ENCODE data around the gene DQX1. TPM values are rescaled to one million over a fixed set of nuclear protein-coding genes. Genes with fewer than 3 reads are reported as not detected.

The DQX1 gene
- total RNA-seq, 1 donor from 2014 or later = 0.73 TPM

GRCh38 chr2:74551942-74552913 is 26.2 kb upstream of the DQX1 start:
- Mint-ChIP-seq H3K4me1 (peaks cover 39% of the 10 kb centered on the region), H3K27me3 (peaks cover 17% of the 10 kb centered on the region), H3K27ac (peak overlapping the region; percentile 48), H3K36me3 (ENCODE audit: low read depth) (peaks cover 14% of the 10 kb centered on the region), H3K4me3 (peak overlapping the region; percentile 42), H3K9me3 (no peaks in the 10 kb centered on the region)
- CTCF ChIA-PET = interaction anchor here (0.6 kb wide), 1 partner anchor 19 kb away, joined by 3 read pairs; no protein-coding TSS in a partner anchor
- POLR2A ChIA-PET = interaction anchor here (0.6 to 2.3 kb wide), 5 partner anchors 13 to 45 kb away, joined by 3 to 8 read pairs (median 4); partner anchors contain the start of genes AUP1 and HTRA2
- intact Hi-C loops (cut with micrococcal nuclease) = no loop called here
- no peak for TF ChIP-seq CTCF (IDR thresholded peaks at IDR 0.05)
- ATAC-seq (ENCODE audit: low read depth) (no peak), DNase-seq (no peak)

- H3K27ac Mint-ChIP-seq = no peak overlapping the region
- ChIA-PET CTCF (interaction anchor here (0.6 kb wide), 1 partner anchor 20 kb away, joined by 3 read pairs; no protein-coding TSS in a partner anchor), POLR2A (interaction anchor here (0.6 to 1.5 kb wide), 3 partner anchors 22 to 46 kb away, joined by 3 to 4 read pairs (median 3); partner anchors contain the start of genes AUP1 and HTRA2)
- H3K36me3 Mint-ChIP-seq (ENCODE audit: low read depth) = peaks cover 8% of the 10 kb centered on the region
- intact Hi-C loops (cut with micrococcal nuclease) = no loop called here
- H3K4me1 Mint-ChIP-seq = peaks cover 39% of the 10 kb centered on the region
- no peak overlapping the region for H3K4me3 Mint-ChIP-seq
- DNase-seq (no peak), ATAC-seq (ENCODE audit: low read depth) (no peak)
- H3K9me3 Mint-ChIP-seq = no peaks in the 10 kb centered on the region
- peaks cover 19% of the 10 kb centered on the region for H3K27me3 Mint-ChIP-seq
- no peak for TF ChIP-seq CTCF (IDR thresholded peaks at IDR 0.05)
These were observed 25.5 kb upstream of the DQX1 start for GRCh38 chr2:74551530-74551929.

- DNase-seq = no peak
- ATAC-seq (ENCODE audit: low read depth) = no peak
- Mint-ChIP-seq H3K27me3 (peaks cover 19% of the 10 kb centered on the region), H3K4me1 (peaks cover 30% of the 10 kb centered on the region), H3K9me3 (no peaks in the 10 kb centered on the region), H3K36me3 (ENCODE audit: low read depth) (peaks cover 5% of the 10 kb centered on the region), H3K27ac (no peak overlapping the region), H3K4me3 (peak overlapping the region; percentile 0)
- no peak for TF ChIP-seq CTCF (IDR thresholded peaks at IDR 0.05)
- CTCF ChIA-PET = interaction anchor here (0.7 to 0.9 kb wide), 2 partner anchors 44 to 78 kb away, joined by 3 read pairs; partner anchors contain the start of gene MRPL53
- intact Hi-C loops (cut with micrococcal nuclease) = no loop called here
- POLR2A ChIA-PET = interaction anchor here (0.9 to 1.3 kb wide), 3 partner anchors 11 to 19 kb away, joined by 3 to 5 read pairs (median 3); no protein-coding TSS in a partner anchor
These were observed 24.2 kb upstream of the DQX1 start for GRCh38 chr2:74550231-74550630.

- H3K27me3 Mint-ChIP-seq = peaks cover 19% of the 10 kb centered on the region
- intact Hi-C loops (cut with micrococcal nuclease) = no loop called here
- peak overlapping the region; percentile 80 for H3K4me3 Mint-ChIP-seq
- no peak overlapping the region for H3K27ac Mint-ChIP-seq
- DNase-seq = no peak
- no peak for TF ChIP-seq CTCF (IDR thresholded peaks at IDR 0.05)
- POLR2A ChIA-PET = interaction anchor here (0.6 to 1.4 kb wide), 3 partner anchors 18 to 84 kb away, joined by 3 to 5 read pairs (median 5); partner anchors contain the start of genes AUP1 and HTRA2
- no peaks in the 10 kb centered on the region for H3K9me3 Mint-ChIP-seq
- no peaks in the 10 kb centered on the region for H3K36me3 Mint-ChIP-seq (ENCODE audit: low read depth)
- CTCF ChIA-PET = no interaction called here
- peaks cover 27% of the 10 kb centered on the region for H3K4me1 Mint-ChIP-seq
- ATAC-seq (ENCODE audit: low read depth) = peak; percentile 50
These were observed 23.1 kb upstream of the DQX1 start for GRCh38 chr2:74548900-74549826.
